Measurements from ENCODE around the gene IL12RB2. TPM values are rescaled to one million over a fixed set of nuclear protein-coding genes. Genes with fewer than 3 reads are reported as not detected.
A peak's percentile ranks its signal among the peaks of the same experiment; 100 is the strongest.

IL12RB2 gene
- total RNA-seq, 2 experiments from 2014 or later, result 0.98 to 1.2 TPM

DNA sequence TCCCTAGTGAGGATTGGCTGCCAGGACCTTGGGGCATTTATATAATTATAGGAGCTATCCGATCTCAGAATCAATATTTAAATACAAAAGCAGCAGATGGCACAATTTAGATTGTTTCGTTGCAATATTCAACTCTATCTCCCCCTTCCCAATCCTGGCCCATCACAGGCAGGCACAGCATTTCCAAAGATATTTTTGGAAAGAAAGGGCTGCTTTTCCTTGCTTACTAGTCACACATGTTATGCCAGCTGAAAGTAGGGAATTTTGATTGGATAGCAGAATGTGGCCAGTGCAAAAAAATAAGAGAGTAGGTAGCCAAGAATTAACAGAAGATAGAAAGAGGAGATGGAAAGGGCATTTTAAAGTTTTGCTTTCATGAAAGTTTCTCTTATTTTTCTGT, 37.9 kb downstream of the IL12RB2 start:
- Mint-ChIP-seq H3K4me3 (no peak overlapping the region), H3K9me3 (no peaks in the 10 kb centered on the region), H3K4me1 (ENCODE audit: low read depth) (peaks cover 18% of the 10 kb centered on the region), H3K36me3 (ENCODE audit: low read depth) (no peaks in the 10 kb centered on the region), H3K27me3 (no peaks in the 10 kb centered on the region), H3K27ac (no peak overlapping the region)
- TF ChIP-seq, protein P1, sequence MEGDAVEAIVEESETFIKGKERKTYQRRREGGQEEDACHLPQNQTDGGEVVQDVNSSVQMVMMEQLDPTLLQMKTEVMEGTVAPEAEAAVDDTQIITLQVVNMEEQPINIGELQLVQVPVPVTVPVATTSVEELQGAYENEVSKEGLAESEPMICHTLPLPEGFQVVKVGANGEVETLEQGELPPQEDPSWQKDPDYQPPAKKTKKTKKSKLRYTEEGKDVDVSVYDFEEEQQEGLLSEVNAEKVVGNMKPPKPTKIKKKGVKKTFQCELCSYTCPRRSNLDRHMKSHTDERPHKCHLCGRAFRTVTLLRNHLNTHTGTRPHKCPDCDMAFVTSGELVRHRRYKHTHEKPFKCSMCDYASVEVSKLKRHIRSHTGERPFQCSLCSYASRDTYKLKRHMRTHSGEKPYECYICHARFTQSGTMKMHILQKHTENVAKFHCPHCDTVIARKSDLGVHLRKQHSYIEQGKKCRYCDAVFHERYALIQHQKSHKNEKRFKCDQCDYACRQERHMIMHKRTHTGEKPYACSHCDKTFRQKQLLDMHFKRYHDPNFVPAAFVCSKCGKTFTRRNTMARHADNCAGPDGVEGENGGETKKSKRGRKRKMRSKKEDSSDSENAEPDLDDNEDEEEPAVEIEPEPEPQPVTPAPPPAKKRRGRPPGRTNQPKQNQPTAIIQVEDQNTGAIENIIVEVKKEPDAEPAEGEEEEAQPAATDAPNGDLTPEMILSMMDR (IDR thresholded peaks at IDR 0.05), result no peak
- Histone ChIP-seq H3K4me3 (ENCODE audit: low read length) (no peak overlapping the region), H3K4me1 (ENCODE audit: insufficient read depth, low read length) (peaks cover 9% of the 10 kb centered on the region), H3K27me3 (ENCODE audit: control insufficient read depth in 1 of 2, insufficient read depth in 2 of 2, low read length in 2 of 2) (no peaks in the 10 kb centered on the region), H3K27ac (ENCODE audit: low read depth in 1 of 2, low read length in 2 of 2) (no peak overlapping the region), H3K9me3 (ENCODE audit: control insufficient read depth in 1 of 2, insufficient read depth in 1 of 2, low read length in 2 of 2) (no peaks in the 10 kb centered on the region), H3K36me3 (ENCODE audit: insufficient read depth, low read length) (no peaks in the 10 kb centered on the region)
- intact Hi-C loops (cut with DNase I, micrococcal nuclease), result no loop called here
- ChIA-PET CTCF (interaction anchor here (0.8 to 2.6 kb wide), 2 partner anchors 13 to 155 kb away, joined by 3 to 13 read pairs; no protein-coding TSS in a partner anchor), POLR2A (no interaction called here)
- ATAC-seq (ENCODE audit: poor library complexity) (no peak), DNase-seq (no peak)

DNA sequence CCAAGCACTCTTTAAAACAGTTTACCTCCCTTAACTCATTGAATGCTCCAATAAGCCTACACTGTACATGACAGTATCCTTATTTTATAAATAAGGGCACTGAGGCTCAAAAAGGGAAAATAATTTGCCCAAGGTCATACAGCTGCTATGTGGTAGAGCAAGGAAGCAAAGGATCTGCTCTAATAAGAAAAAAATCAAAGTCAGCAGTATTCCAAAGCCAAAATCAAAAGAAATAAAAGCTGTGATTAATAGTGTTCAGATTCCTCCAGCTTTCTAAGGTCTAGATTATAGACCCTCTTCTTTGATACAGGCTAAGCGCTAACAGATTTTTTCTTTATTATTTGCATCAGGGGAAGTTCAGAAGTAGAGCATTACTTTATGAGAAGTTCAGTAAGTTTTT, 39.3 kb downstream of the IL12RB2 start:
- intact Hi-C loops (cut with DNase I, micrococcal nuclease), result loop anchor here in 1 of 2 experiments (1.0 kb wide), 1 partner anchor 153 kb away; no protein-coding TSS in a partner anchor
- H3K4me1 Mint-ChIP-seq (ENCODE audit: low read depth), result peaks cover 13% of the 10 kb centered on the region
- no peaks in the 10 kb centered on the region for H3K27me3 ChIP-seq (ENCODE audit: control insufficient read depth in 1 of 2, insufficient read depth in 2 of 2, low read length in 2 of 2)
- no peaks in the 10 kb centered on the region for H3K9me3 Mint-ChIP-seq
- POLR2A ChIA-PET, result no interaction called here
- H3K27me3 Mint-ChIP-seq, result no peaks in the 10 kb centered on the region
- CTCF ChIA-PET, result interaction anchor here (1.0 to 2.6 kb wide), 3 partner anchors 14 to 153 kb away, joined by 3 to 13 read pairs (median 5); no protein-coding TSS in a partner anchor
- TF ChIP-seq, protein P1 (IDR thresholded peaks at IDR 0.05), result no peak
- DNase-seq (no peak), ATAC-seq (ENCODE audit: poor library complexity) (no peak)
- H3K4me1 ChIP-seq (ENCODE audit: insufficient read depth, low read length), result peaks cover 8% of the 10 kb centered on the region
- no peaks in the 10 kb centered on the region for H3K9me3 ChIP-seq (ENCODE audit: control insufficient read depth in 1 of 2, insufficient read depth in 1 of 2, low read length in 2 of 2)
- no peak overlapping the region for H3K27ac Mint-ChIP-seq
- H3K4me3 Mint-ChIP-seq, result no peak overlapping the region
- no peak overlapping the region for H3K27ac ChIP-seq (ENCODE audit: low read depth in 1 of 2, low read length in 2 of 2)
- no peaks in the 10 kb centered on the region for H3K36me3 ChIP-seq (ENCODE audit: insufficient read depth, low read length)
- H3K4me3 ChIP-seq (ENCODE audit: low read length), result no peak overlapping the region
- H3K36me3 Mint-ChIP-seq (ENCODE audit: low read depth), result no peaks in the 10 kb centered on the region

DNA sequence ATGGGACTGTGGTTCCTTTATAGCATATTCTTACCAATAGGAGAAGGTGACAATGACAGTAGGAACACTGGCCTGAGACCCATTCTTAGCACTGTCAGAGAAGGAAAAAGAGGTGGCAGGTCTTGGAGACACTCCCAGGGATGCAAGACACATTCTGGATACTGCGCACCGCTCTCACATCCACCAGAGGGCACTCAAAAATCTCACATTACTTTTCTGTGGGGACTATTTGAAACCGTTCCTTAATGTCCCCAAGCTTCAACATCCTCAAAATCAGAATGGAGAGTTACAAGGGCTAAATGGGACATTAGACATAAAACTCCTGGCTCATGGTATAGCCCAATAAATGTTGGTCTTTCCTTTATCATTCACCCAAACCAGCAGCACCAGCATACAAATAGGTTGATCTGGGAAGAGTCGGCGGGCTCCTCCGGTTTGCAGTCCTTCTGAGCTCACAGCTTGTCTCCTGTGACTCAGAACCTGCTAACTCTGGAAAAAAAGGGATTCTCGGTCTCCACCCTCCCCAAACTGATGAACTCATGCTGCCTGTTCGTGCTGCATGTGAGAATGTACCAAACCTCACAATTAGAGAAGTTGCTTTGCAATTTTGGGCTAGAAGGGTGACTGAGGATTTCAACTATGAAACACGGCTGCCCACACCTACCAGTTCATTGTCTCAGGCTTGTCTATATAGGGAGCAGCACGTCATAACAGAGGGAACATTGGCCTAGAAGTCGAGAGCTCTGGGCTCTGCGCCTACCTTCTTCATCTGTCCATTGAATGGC, 40.2 kb downstream of the IL12RB2 start:
- Mint-ChIP-seq H3K9me3 (no peaks in the 10 kb centered on the region), H3K27me3 (no peaks in the 10 kb centered on the region), H3K27ac (no peak overlapping the region), H3K4me1 (ENCODE audit: low read depth) (peaks cover 7% of the 10 kb centered on the region), H3K4me3 (no peak overlapping the region), H3K36me3 (ENCODE audit: low read depth) (no peaks in the 10 kb centered on the region)
- Histone ChIP-seq H3K27ac (ENCODE audit: low read depth in 1 of 2, low read length in 2 of 2) (no peak overlapping the region), H3K4me3 (ENCODE audit: low read length) (no peak overlapping the region), H3K36me3 (ENCODE audit: insufficient read depth, low read length) (no peaks in the 10 kb centered on the region), H3K27me3 (ENCODE audit: control insufficient read depth in 1 of 2, insufficient read depth in 2 of 2, low read length in 2 of 2) (no peaks in the 10 kb centered on the region), H3K9me3 (ENCODE audit: control insufficient read depth in 1 of 2, insufficient read depth in 1 of 2, low read length in 2 of 2) (no peaks in the 10 kb centered on the region), H3K4me1 (ENCODE audit: insufficient read depth, low read length) (peaks cover 4% of the 10 kb centered on the region)
- TF ChIP-seq, protein P1 (IDR thresholded peaks at IDR 0.05), result peak; percentile 20
- DNase-seq, result peak in 4 of 14 experiments; percentile 9 to 31 (median 25)
- CTCF ChIA-PET, result interaction anchor here (1.5 kb wide), 1 partner anchor 153 kb away, joined by 5 read pairs; no protein-coding TSS in a partner anchor
- POLR2A ChIA-PET, result no interaction called here
- intact Hi-C loops (cut with DNase I, micrococcal nuclease), result loop anchor here (1.0 to 2.0 kb wide), 2 partner anchors 152 to 153 kb away; no protein-coding TSS in a partner anchor
- ATAC-seq (ENCODE audit: poor library complexity), result no peak

All from CD4-positive, alpha-beta T cell (primary cell).